GM21381 (cell line): ENCODE data around the gene GRIK1.
"Not testable (repeated sequence)": the region's sequence is repeated elsewhere in the genome, so short reads cannot be mapped to it uniquely, and the experiment has no call there.

Source experiments
- ATAC-seq: cut with Tn5 transposase; IDR thresholded peaks from one replicate; pipeline ENCODE4 v1.9.1; 2021; ENCODE audit warnings: mild to moderate bottlenecking, moderate library complexity; ENCODE audit not compliant: unreplicated experiment

The GRIK1 gene

DNA sequence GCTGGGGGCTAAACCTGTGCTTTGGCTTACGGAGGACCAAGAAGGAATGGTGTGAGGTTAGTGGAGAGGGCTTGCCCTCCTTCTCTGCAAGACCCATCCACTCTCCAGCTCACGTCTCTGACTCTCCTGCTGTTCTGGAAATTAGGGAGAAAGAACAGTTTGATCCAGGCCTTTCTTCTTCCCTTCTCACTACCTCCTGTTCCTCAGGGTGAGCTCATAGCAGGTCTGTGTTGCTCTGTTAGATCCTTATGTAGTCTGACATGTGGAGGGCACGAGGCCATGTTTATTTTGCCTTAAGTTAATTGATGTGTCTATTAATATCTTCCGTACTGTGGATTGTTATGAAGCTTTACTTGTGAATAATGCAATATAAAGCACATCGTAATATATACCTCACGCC, 315.0 kb downstream of the GRIK1 start:
- no peak for ATAC-seq

- ATAC-seq = no peak
These were observed 318.3 kb downstream of the GRIK1 start for GRCh38 chr21:29621525-29621924.

- no peak for ATAC-seq
These were observed 323.5 kb downstream of the GRIK1 start for GRCh38 chr21:29616209-29616751.

- ATAC-seq = no peak
These were observed 325.9 kb downstream of the GRIK1 start for GRCh38 chr21:29613877-29614276.

DNA sequence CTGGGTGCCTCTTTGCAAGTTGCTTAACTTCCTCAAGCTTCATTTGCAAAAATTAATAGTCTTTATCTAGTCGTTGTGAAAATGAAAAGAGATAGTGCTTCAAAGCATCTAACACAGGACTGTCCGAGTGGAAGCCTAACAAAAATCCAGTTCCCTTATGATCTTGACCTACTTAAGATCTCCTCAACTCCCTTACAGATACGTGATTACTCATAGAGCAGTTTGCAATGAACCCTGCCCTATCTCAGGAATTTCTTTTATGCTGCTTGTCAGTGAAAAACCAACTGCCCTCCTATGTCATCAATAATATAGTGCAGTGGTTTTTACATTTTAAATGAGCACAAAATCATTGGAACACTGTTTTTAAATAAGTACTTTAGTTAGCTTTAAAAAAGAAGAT, 326.8 kb downstream of the GRIK1 start:
- no peak for ATAC-seq

DNA sequence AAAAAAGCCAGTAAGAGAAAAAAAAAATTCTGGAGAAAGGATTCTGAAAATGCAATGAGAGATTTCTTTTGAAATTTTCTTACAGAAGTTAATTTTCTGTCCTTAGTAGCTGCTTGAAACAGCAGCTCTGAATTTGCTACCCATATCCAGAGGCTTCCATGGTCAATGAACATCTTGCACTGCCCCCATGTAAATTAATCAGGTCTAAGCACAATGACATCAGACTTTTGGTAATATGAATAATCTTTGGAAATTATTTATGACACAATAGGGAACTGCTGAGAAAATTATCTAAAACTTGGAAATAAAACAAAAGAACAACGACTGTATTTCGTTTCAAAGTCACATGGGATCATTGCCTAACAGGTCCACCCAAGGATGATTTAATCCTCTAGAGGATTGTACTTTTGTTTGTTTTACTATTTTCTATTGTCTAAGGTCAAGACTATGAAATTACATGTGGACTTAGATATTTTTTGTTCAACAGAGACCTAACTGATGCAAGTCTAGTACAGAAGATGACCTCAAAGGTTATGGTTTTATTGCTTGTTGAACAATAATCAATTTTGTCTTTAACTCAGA, 328.9 kb downstream of the GRIK1 start:
- ATAC-seq = no peak

DNA sequence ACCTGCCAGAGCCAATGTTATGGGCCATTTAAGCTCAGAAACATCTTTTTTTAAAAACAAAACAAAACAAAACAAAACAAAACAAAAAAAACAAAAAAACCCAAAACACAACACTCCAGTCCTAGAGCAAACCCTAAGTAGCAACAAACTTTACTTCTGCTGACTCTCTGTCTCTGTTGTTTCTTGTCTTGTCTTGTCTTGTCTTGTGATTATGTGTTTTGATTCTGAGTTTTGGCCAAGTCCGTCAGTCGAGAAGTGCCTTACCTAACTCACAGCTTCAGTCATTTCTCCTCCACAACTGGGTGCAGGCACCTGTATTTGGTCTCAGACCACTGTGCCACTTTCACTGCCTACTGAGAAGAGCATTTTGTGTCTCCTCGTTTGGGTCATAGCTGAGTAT, 333.2 kb downstream of the GRIK1 start:
- no peak for ATAC-seq

DNA sequence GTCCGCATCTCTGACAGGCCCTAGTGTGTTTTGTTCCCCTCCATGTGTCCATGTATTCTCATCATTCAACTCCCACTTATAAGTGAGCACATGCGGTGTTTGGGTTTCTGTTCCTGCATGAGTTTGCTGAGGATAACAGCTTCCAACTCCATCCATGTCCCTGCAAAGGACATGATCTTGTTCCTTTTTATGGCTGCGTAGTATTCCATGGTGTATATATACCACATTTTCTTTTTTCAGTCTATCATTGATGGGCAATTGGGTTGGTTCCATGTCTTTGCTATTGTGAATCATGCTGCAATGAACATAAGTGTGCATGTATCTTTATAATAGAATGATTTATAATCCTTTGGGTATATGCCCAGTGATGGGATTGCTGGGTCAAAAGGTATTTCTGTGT, 334.6 kb downstream of the GRIK1 start:
- ATAC-seq = not testable (repeated sequence)

- no peak for ATAC-seq
These were observed 335.7 kb downstream of the GRIK1 start for GRCh38 chr21:29604076-29604475.

DNA sequence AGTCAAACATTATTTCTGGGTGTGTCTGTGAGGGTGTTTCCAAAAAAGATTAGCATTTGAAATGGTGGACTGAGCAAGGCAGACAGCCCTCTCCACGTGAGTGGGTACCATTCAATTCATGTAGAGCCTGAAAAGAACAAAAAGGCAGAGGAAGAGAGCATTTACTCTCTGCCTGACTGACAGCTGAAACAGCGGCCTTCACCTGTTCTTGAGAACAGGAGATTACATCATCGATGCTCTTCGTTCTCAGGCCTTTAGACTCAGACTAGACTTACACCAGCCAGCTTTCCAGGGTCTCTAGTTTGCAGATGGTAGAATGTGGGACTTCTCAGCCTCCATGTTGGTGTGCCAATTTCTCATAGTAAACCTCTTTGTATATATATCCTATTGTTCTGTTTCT, 338.7 kb downstream of the GRIK1 start:
- no peak for ATAC-seq

DNA sequence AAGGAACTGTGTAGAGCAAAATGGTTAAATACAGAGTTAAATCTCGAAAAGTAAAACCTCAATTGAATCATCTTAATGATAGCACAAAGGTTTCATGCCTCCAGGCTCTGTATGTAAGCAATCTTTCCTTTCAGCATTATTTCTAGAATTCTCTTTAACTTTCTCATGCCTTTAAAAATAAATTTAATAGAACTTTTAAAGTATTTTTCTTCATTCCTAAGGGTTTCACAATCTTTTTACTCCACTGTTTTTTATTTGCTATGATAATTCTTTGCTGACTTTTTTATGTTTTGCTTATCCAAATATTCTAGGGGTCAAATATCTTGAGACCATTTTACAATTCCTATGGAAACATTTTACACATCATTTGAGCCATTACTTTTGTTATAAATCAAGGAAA, 353.1 kb downstream of the GRIK1 start:
- no peak for ATAC-seq

DNA sequence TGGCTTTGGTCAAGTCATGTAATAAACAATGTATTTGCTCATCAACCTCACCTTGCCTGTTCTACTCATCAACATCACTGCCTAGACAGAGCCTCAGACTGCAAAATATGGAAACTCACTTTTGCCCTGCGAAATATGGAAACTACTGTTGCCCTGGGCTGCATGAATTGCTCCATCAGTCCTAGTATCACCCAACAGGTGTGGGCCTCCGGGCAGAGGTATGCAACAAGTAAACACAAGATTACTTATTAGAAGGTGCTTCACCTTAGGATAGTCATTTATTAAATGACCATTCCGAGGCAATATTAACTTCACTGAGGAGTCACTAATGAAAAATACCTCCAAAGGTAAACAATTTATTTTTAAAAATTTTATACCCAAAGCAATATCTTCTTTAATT, 354.3 kb downstream of the GRIK1 start:
- no peak for ATAC-seq

- ATAC-seq = no peak
These were observed 356.3 kb downstream of the GRIK1 start for GRCh38 chr21:29583424-29583924.

DNA sequence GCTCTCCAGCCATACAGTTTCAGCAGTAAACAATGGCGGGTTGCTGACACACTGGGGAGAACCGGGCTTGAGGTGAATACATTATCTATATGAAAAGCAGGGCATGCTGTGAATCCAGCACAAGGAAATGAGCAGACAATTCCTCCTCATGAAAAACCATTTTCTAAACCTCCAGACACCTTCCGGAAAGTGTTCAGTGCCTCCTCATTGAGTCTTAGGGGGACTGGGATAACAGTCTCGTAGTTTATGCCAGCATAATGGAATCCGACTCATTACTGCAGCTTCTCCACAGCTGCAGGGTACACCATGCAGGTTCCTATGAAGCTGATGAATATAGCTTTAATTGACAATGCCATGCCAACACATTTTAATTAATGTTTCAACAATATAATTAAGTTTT, 356.9 kb downstream of the GRIK1 start:
- no peak for ATAC-seq

- ATAC-seq = no peak
These were observed 358.4 kb downstream of the GRIK1 start for GRCh38 chr21:29581393-29581792.

GRCh38 chr21:29580732-29581285, 359.0 kb downstream of the GRIK1 start:
- no peak for ATAC-seq

DNA sequence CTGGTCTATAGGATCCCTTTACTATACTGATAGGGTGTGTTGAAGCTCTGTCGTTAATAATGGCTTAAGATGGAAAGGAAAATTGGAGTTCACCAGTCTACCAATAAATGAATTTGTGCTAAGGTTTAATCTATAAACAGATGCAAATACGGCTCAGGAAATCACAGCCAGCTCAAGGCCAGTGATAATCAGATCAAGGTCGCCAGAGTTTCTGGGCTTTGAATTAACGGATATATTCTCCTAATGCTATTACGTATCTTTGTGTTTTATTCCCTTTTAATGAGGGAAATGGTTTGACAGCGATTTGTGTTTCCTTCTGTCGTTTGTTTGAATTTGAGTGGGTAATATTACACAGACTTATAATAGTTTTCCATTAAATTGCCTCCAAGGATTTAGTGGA, 361.5 kb downstream of the GRIK1 start:
- no peak for ATAC-seq

GRCh38 chr21:29571949-29572348, 367.8 kb downstream of the GRIK1 start:
- ATAC-seq = no peak

- no peak for ATAC-seq
These were observed 371.6 kb downstream of the GRIK1 start for GRCh38 chr21:29568020-29568697.

GRCh38 chr21:29557931-29558725, 381.7 kb downstream of the GRIK1 start:
- no peak for ATAC-seq

DNA sequence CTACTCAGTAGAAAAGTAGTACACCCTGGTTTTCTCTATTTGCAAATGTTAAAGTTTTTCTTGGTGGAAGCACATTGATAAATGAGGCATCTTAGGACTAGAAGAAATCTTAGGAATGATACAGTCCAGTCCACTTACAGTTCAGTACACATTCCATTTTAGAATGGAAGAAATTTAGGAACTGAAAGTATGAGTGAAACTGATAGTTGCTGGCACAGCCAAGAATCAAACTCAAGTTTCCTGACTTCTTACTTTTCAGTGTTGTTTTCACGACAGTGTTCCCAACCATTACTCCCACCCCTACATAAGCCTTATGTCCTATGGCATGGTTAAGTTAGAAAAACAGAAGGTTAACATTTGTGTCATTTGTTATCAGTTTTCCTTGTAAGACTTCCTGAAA, 382.6 kb downstream of the GRIK1 start:
- ATAC-seq = no peak
